Karpas-422 (cell line): Measurements from ENCODE around the gene PRKG1. TPM values are rescaled to one million over a fixed set of nuclear protein-coding genes. Genes with fewer than 3 reads are reported as not detected.

Experiments used
- DNase-seq: peaks from one replicate; pipeline ENCODE4 v3.0.0-alpha.2; 2015
- H2AFZ ChIP-seq: fragments of 200-600 bp; sonication (generic); 2 replicates; pipeline ENCODE4 v1.6.1; 2014; ENCODE audit warnings: antibody characterized with exemption, low read length, mixed read lengths
- H3K27ac ChIP-seq: fragments of 200-600 bp; sonication (generic); 2 replicates; pipeline ENCODE4 v1.5.1; 2014; ENCODE audit warnings: mild to moderate bottlenecking, low read length, moderate library complexity
- H3K27me3 ChIP-seq: fragments of 200-600 bp; sonication (generic); 2 replicates; pipeline ENCODE4 v1.6.1; 2014; ENCODE audit warnings: low read length, mixed read lengths
- H3K36me3 ChIP-seq: fragments of 200-600 bp; sonication (generic); 2 replicates; pipeline ENCODE4 v1.6.1; 2014; ENCODE audit warnings: low read length, mixed read lengths; ENCODE audit not compliant: insufficient read depth
- H3K4me1 ChIP-seq: fragments of 200-600 bp; sonication (generic); 2 replicates; pipeline ENCODE4 v1.6.1; 2014; ENCODE audit warnings: mild to moderate bottlenecking, low read length, mixed read lengths
- H3K4me2 ChIP-seq: fragments of 200-600 bp; sonication (generic); 2 replicates; pipeline ENCODE4 v1.6.1; 2014; ENCODE audit warnings: low read length, low read depth, mild to moderate bottlenecking; ENCODE audit not compliant: poor library complexity, severe bottlenecking
- H3K4me3 ChIP-seq: fragments of 200-600 bp; sonication (generic); 2 replicates; pipeline ENCODE4 v1.5.1; 2014; ENCODE audit warnings: mild to moderate bottlenecking, antibody characterized with exemption, low read length, mixed read lengths
- H3K79me2 ChIP-seq: fragments of 200-600 bp; sonication (generic); 2 replicates; pipeline ENCODE4 v1.6.1; 2014; ENCODE audit warnings: mild to moderate bottlenecking, low read length, mixed read lengths
- H3K9ac ChIP-seq: fragments of 200-600 bp; sonication (generic); 2 replicates; pipeline ENCODE4 v1.6.0; 2014; ENCODE audit warnings: low read length
- H3K9me2 ChIP-seq: fragments of 200-600 bp; sonication (generic), shearing (Covaris generic); replicated peaks from 2 replicates; pipeline ENCODE4 v1.6.0; 2014; ENCODE audit warnings: mild to moderate bottlenecking, low read length, moderate library complexity; ENCODE audit not compliant: insufficient read depth
- H3K9me3 ChIP-seq: fragments of 300-700, 200-600 bp; sonication (generic); 2 replicates; pipeline ENCODE4 v1.6.1; 2014; ENCODE audit warnings: low read length, mixed read lengths
- H4K20me1 ChIP-seq: fragments of 200-600 bp; sonication (generic); 2 replicates; pipeline ENCODE4 v1.6.1; 2014; ENCODE audit warnings: mild to moderate bottlenecking, antibody characterized with exemption, low read length, low read depth; ENCODE audit not compliant: insufficient read depth
- total RNA-seq: library from RNA; depleted of rRNA; stranded (reverse); fragments of >200 nt; shearing (Covaris generic); gene quantifications from 2 replicates; pipeline ENCODE4 v1.2.3, GENCODE V29; 2014; ENCODE audit warnings: low replicate concordance

The PRKG1 gene
- total RNA-seq, 1 experiment from 2014 or later, result not detected

DNA sequence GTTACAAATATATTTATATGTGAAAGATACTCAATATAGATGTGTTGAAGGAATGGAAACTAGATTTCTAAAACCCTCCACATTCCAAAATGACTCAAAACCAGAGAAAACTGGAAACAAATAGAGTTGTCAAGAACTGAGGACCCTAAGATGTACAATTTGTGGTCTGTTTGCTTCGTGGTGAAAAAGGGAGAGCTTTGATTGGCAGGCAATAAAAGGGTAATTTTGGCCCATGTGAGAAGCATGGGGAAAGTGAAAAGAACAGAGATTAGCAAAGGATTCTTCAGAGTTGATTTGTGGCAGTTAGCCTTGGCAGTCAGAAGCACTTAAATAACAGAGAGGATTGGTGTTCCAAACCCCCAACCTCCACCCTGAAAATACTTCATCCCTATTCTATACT, 1202.7 kb downstream of the PRKG1 start:
- Histone ChIP-seq H3K9me2 (no peaks in the 10 kb centered on the region), H3K4me1 (no peaks in the 10 kb centered on the region), H3K79me2 (no peaks in the 10 kb centered on the region), H3K36me3 (no peaks in the 10 kb centered on the region), H3K4me3 (no peak overlapping the region), H3K27ac (no peak overlapping the region), H3K4me2 (no peak overlapping the region), H3K9ac (no peak overlapping the region), H3K27me3 (no peaks in the 10 kb centered on the region), H2AFZ (no peak overlapping the region), H4K20me1 (no peaks in the 10 kb centered on the region), H3K9me3 (peaks cover 16% of the 10 kb centered on the region; the same call in 1 of the 2 replicates)
- no peak for DNase-seq

DNA sequence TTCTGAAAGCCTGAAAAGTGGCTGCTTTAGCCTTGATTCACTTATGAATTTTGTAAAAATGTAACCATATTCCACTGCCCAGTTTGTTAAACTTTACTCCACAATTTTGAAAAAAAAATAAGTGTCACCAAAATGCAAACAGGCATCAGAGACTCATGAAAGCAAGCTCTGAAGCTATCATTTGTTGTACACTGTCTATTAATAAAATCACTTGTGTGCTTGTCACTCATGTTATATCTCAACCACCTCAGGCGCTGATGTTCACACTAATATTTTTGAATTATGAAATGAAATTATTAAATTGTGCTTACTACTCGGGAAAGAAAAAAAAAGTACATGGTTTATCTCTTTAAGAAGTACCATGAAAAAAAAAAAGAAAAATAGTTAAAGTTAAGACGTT, 1205.3 kb downstream of the PRKG1 start:
- Histone ChIP-seq H3K4me2 (no peak overlapping the region), H3K9ac (no peak overlapping the region), H3K27me3 (no peaks in the 10 kb centered on the region), H2AFZ (no peak overlapping the region), H3K4me3 (no peak overlapping the region), H3K9me2 (no peaks in the 10 kb centered on the region), H3K4me1 (no peaks in the 10 kb centered on the region), H3K36me3 (no peaks in the 10 kb centered on the region), H3K79me2 (no peaks in the 10 kb centered on the region), H3K9me3 (peaks cover 19% of the 10 kb centered on the region), H4K20me1 (no peaks in the 10 kb centered on the region), H3K27ac (no peak overlapping the region)
- DNase-seq, result no peak

DNA sequence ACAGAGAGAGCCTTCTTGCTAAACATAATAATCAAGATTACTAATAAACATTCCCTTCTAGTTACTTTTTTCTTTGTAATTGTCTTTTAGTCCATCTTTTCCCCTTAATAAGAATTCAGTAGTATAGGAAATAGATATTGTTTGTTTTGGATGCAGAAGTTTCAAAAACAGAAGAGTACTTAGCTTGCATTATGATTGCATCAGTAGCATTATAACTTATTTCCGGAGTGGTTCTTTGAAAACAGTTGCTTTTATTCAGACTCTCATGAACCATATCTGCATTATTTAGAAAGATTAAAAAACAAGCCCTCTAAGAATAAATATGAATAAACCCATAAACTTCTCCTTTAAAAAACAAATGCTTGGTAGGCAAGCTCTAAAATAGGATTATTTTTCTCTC, 1205.8 kb downstream of the PRKG1 start:
- H4K20me1 ChIP-seq, result no peaks in the 10 kb centered on the region
- no peaks in the 10 kb centered on the region for H3K36me3 ChIP-seq
- no peak overlapping the region for H3K4me3 ChIP-seq
- no peaks in the 10 kb centered on the region for H3K27me3 ChIP-seq
- H3K27ac ChIP-seq, result no peak overlapping the region
- no peaks in the 10 kb centered on the region for H3K4me1 ChIP-seq
- no peaks in the 10 kb centered on the region for H3K9me2 ChIP-seq
- H3K4me2 ChIP-seq, result no peak overlapping the region
- H2AFZ ChIP-seq, result no peak overlapping the region
- no peaks in the 10 kb centered on the region for H3K79me2 ChIP-seq
- H3K9ac ChIP-seq, result no peak overlapping the region
- H3K9me3 ChIP-seq, result peaks cover 15% of the 10 kb centered on the region
- no peak for DNase-seq

DNA sequence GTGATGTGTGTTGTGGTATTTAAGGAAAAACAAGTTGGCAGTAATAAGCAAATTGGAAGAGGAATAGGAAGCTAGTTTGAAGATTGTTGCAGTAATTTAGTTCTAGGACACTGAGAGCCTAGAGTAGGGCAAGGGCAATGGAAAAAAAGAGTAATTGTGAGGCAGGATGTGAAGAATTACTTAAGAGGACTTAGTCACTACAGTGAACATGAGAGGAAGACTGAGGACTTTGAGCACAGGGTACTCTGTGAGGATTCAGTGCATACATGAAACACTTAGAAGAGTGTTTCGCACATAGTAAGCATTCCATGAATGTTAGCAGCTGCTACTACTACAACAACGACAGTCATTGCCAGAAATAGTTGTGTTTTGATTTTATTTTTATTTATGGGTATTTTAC, 1208.9 kb downstream of the PRKG1 start:
- Histone ChIP-seq H3K9me2 (no peaks in the 10 kb centered on the region), H3K4me2 (no peak overlapping the region), H3K36me3 (no peaks in the 10 kb centered on the region), H3K79me2 (no peaks in the 10 kb centered on the region), H3K4me1 (no peaks in the 10 kb centered on the region), H3K27me3 (no peaks in the 10 kb centered on the region), H2AFZ (no peak overlapping the region), H4K20me1 (no peaks in the 10 kb centered on the region), H3K4me3 (no peak overlapping the region), H3K9me3 (peaks cover 8% of the 10 kb centered on the region), H3K9ac (no peak overlapping the region), H3K27ac (no peak overlapping the region)
- DNase-seq, result no peak

DNA sequence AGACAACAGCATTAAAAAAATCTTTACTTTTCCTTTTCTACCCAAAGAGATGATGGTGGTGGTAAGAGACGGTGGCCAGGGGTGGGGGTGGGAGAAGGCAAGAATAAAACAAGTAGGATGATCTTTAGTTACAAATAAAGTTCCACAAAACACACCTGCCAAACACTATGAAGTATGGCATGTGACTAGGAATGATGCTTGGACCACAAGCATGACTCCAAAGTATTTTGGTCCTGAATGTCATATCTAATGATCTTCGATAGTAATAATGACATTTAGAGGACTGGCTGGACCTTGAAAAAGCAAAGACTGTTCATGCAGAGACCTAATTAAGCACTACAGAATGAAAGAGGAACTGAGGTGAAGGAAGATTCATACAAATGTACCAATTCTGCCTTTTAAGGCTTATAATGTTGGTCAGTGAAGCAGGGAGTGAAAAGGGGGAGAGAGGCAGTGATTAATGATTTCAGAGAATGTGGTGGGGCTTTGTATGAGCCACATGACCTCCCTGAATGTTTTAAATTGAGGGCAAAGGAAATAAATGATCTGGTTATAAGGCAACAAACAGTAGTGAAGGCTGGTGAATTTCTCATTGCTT, 1210.2 kb downstream of the PRKG1 start:
- Histone ChIP-seq H2AFZ (no peak overlapping the region), H3K9me2 (no peaks in the 10 kb centered on the region), H3K4me3 (no peak overlapping the region), H3K27ac (no peak overlapping the region), H3K79me2 (no peaks in the 10 kb centered on the region), H4K20me1 (no peaks in the 10 kb centered on the region), H3K9me3 (peaks cover 8% of the 10 kb centered on the region), H3K36me3 (no peaks in the 10 kb centered on the region), H3K27me3 (no peaks in the 10 kb centered on the region), H3K4me1 (no peaks in the 10 kb centered on the region), H3K9ac (no peak overlapping the region), H3K4me2 (no peak overlapping the region)
- DNase-seq, result no peak

DNA sequence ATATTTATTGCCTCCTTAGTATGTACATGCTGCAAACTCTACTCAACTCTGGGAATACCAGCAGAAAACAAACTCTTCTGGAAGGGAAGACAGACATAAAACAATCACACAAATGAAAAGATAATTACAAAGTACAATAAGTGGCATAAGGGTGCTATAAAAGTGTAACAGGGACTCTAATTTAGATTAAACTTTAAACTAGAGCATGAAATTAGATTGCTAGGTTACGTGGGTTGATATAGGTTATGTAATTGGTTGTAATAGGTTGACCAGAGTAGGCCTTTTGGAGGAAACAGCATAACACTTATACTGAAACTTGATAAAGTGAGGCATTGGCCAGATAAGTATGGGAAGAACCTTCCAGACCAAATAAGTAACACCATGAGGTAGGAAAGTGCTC, 1213.6 kb downstream of the PRKG1 start:
- no peaks in the 10 kb centered on the region for H3K9me2 ChIP-seq
- DNase-seq, result no peak
- H3K79me2 ChIP-seq, result no peaks in the 10 kb centered on the region
- no peak overlapping the region for H3K27ac ChIP-seq
- no peaks in the 10 kb centered on the region for H3K4me1 ChIP-seq
- peaks cover 3% of the 10 kb centered on the region for H3K9me3 ChIP-seq
- H3K36me3 ChIP-seq, result no peaks in the 10 kb centered on the region
- H3K4me3 ChIP-seq, result no peak overlapping the region
- no peak overlapping the region for H3K4me2 ChIP-seq
- H4K20me1 ChIP-seq, result no peaks in the 10 kb centered on the region
- H3K9ac ChIP-seq, result no peak overlapping the region
- H2AFZ ChIP-seq, result no peak overlapping the region
- no peaks in the 10 kb centered on the region for H3K27me3 ChIP-seq

DNA sequence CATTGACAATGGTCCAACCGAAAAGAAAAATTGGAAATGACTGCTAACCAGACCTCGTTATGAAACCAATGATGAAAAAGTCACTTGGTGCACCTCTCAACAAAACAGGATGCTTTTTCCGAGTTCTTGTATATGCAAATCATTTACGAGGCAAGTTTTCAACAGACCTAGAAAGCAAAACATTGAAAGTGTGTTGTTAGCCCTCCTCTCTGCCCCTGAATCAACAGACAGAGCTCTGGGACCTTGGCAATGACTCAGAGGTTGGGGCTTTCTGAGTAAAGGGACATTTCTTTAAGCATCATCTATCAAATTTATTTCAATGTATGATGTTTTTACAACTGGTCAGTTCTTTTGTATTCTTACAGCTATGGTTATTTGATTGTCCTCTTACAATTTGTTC, 1223.5 kb downstream of the PRKG1 start:
- Histone ChIP-seq H4K20me1 (no peaks in the 10 kb centered on the region), H3K9me3 (peaks cover 24% of the 10 kb centered on the region), H3K4me2 (no peak overlapping the region), H3K79me2 (no peaks in the 10 kb centered on the region), H3K9ac (no peak overlapping the region), H3K9me2 (no peaks in the 10 kb centered on the region), H3K36me3 (no peaks in the 10 kb centered on the region), H3K4me3 (no peak overlapping the region), H3K27ac (no peak overlapping the region), H3K27me3 (no peaks in the 10 kb centered on the region), H2AFZ (no peak overlapping the region), H3K4me1 (no peaks in the 10 kb centered on the region)
- no peak for DNase-seq

DNA sequence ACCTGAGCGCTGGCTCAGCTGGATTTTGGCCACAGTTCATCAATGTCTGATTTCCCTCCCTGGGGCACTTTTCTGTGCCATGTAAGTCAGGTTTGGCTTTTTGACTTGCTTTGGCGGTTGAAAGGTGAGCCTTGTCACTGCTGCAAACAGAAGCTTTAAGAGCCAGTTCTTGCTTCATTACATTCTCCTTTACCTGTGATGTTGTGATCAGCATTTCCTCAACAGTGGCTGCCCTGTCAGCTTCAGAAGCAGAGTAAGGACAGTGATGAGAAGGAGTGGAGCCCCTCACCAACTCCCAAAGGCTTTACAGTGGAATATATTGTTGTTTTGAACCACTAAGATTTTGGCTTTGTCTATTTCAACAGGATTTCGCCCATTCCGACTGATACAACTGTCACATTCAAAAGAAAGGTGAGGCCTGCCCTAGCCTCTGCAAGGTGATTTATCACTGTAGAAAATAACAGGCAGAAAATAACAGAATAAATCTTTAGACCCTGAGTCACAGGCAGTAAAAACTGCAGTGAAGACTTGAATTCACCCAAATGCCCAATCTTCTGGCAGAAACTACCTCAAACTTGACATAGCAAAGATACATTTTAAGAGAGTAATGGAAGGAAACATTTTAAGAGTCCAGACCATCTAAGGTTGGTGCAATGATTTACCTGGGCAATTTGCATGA, 1226.5 kb downstream of the PRKG1 start:
- H3K9ac ChIP-seq, result no peak overlapping the region
- H4K20me1 ChIP-seq, result no peaks in the 10 kb centered on the region
- H3K9me2 ChIP-seq, result no peaks in the 10 kb centered on the region
- H3K4me1 ChIP-seq, result no peaks in the 10 kb centered on the region
- no peak overlapping the region for H2AFZ ChIP-seq
- no peak overlapping the region for H3K4me2 ChIP-seq
- no peaks in the 10 kb centered on the region for H3K79me2 ChIP-seq
- H3K27me3 ChIP-seq, result no peaks in the 10 kb centered on the region
- H3K9me3 ChIP-seq, result peaks cover 16% of the 10 kb centered on the region
- DNase-seq, result no peak
- H3K27ac ChIP-seq, result no peak overlapping the region
- H3K36me3 ChIP-seq, result no peaks in the 10 kb centered on the region
- H3K4me3 ChIP-seq, result no peak overlapping the region
